K562 (cell line): ENCODE data around the gene OGT. TPM values are rescaled to one million over a fixed set of nuclear protein-coding genes. Genes with fewer than 3 reads are reported as not detected.

ENCODE experiments used
- ATAC-seq: fragments of 200-7000 bp; cut with Tn5 transposase; 3 replicates; pipeline ENCODE4 v1.9.1; 2020; ENCODE audit warnings: moderate library complexity
- BruUV-seq: library from RNA; stranded (reverse); fragments of 400-500 nt; replicated peaks from 2 replicates; lab custom pipeline; 2021; lab: Mats Ljungman, UMichigan
- CTCF ChIA-PET: fragments of 300-600 bp; formaldehyde crosslinking; extraction: SDS; loops from one replicate; lab custom pipeline; 2021; ENCODE audit warnings: low intra/inter-chr PET ratio; lab: Yijun Ruan, JAX
- POLR2A ChIA-PET: fragments of 300-600, 350-650 bp; sonication (Branson Sonifier 250); formaldehyde crosslinking; extraction: SDS; loops from one replicate; lab custom pipeline; 2021; ENCODE audit warnings: antibody characterized with exemption, inconsistent platforms; lab: Yijun Ruan, JAX
- DNase-seq, 4 experiments: peaks; one replicate each; pipeline versions ENCODE4 v3.0.0 to v3.0.0-alpha.2; 2011 to 2018; ENCODE audit warnings: low spot score in 3 of 4, mixed read lengths in 3 of 4; ENCODE audit errors: extremely low read depth in 1 of 4
- FAIRE-seq: peaks from 2 replicates; lab custom pipeline; 2011; peaks lifted over from hg19 to GRCh38; lab: Jason Lieb, UNC
- H2AFZ ChIP-seq: 2 replicates; pipeline ENCODE4 v1.6.0; 2011; ENCODE audit warnings: low read depth, low read length, control low read depth, inconsistent platforms
- H3K27ac ChIP-seq: fragments of 200-600 bp; 3 replicates; pipeline ENCODE4 v1.8.0; 2011; ENCODE audit warnings: low read depth, mild to moderate bottlenecking, control low read depth, inconsistent platforms, low read length, moderate library complexity, mixed read lengths; ENCODE audit errors: extremely low read depth
- H3K27me3 ChIP-seq, 2 experiments: fragments of 300-600 bp in 1 of 2; 2 replicates in 1 of 2; 3 replicates in 1 of 2; pipeline versions ENCODE4 v1.6.0 to v1.8.0; 2011; ENCODE audit warnings: inconsistent platforms in 2 of 2, low read length in 2 of 2, mild to moderate bottlenecking in 1 of 2, mixed read lengths in 1 of 2, moderate library complexity in 1 of 2; ENCODE audit not compliant: control insufficient read depth in 2 of 2, insufficient read depth in 2 of 2
- H3K36me3 ChIP-seq: fragments of 300-600 bp; 3 replicates; pipeline ENCODE4 v1.8.0; 2011; ENCODE audit warnings: mild to moderate bottlenecking, low read length, inconsistent platforms; ENCODE audit not compliant: control insufficient read depth, insufficient read depth
- H3K4me1 ChIP-seq, 2 experiments: fragments of 200-600 bp in 1 of 2; replicated peaks in 1 of 2; 2 replicates in 1 of 2; 3 replicates in 1 of 2; pipeline versions ENCODE4 v1.5.1 to v1.8.0; 2011; ENCODE audit warnings: inconsistent platforms in 2 of 2, low read length in 2 of 2, mild to moderate bottlenecking in 1 of 2, mixed read lengths in 1 of 2, moderate library complexity in 1 of 2; ENCODE audit not compliant: control insufficient read depth in 2 of 2, insufficient read depth in 2 of 2
- H3K4me2 ChIP-seq: 2 replicates; pipeline ENCODE4 v1.6.1; 2011; ENCODE audit warnings: low read length, control low read depth, inconsistent platforms, mixed read lengths; ENCODE audit not compliant: insufficient read depth
- H3K4me3 ChIP-seq: fragments of 200-600 bp; sonication (generic), shearing (Covaris generic); 2 replicates; pipeline ENCODE4 v1.5.1; 2016; ENCODE audit warnings: control low read depth, inconsistent platforms
- H3K79me2 ChIP-seq: fragments of 200-600 bp; 3 replicates; pipeline ENCODE4 v1.8.0; 2011; ENCODE audit warnings: low read length, inconsistent platforms; ENCODE audit not compliant: control insufficient read depth, insufficient read depth
- H3K9ac ChIP-seq, 2 experiments: 2 replicates each; pipeline versions ENCODE4 v1.6.0 to v1.6.1; 2011; ENCODE audit warnings: low read depth in 2 of 2, low read length in 2 of 2, control low read depth in 1 of 2, inconsistent platforms in 1 of 2, mild to moderate bottlenecking in 1 of 2, mixed read lengths in 1 of 2; ENCODE audit not compliant: insufficient read depth in 1 of 2
- H3K9me1 ChIP-seq: one replicate; pipeline ENCODE4 v1.6.0; 2011; ENCODE audit warnings: inconsistent platforms, mild to moderate bottlenecking, low read length, moderate library complexity; ENCODE audit not compliant: control insufficient read depth, insufficient read depth
- H3K9me3 ChIP-seq: replicated peaks from 2 replicates; pipeline ENCODE4 v1.5.1; 2011; ENCODE audit warnings: low read depth, low read length, inconsistent platforms; ENCODE audit not compliant: control insufficient read depth, insufficient read depth
- H4K20me1 ChIP-seq: replicated peaks from 2 replicates; pipeline ENCODE4 v1.6.1; 2011; ENCODE audit warnings: low read length, inconsistent platforms, mixed read lengths; ENCODE audit not compliant: control insufficient read depth, insufficient read depth
- ARNT ChIP-seq, 2 experiments: fragments of 450-650 bp; IDR thresholded peaks; 2 replicates each; pipeline ENCODE4 v1.6.1; 2016; ENCODE audit warnings: mild to moderate bottlenecking in 1 of 2
- DIDO1 ChIP-seq: fragments of 450-650 bp; IDR thresholded peaks from 2 replicates; pipeline ENCODE4 v1.6.1; 2016; ENCODE audit warnings: low read depth, missing biosample characterization, missing genetic modification characterization
- ESRRB ChIP-seq: fragments of 250-450 bp; sonication (Bioruptor Pico); IDR thresholded peaks from 2 replicates; pipeline ENCODE4 v1.5.0; 2020; ENCODE audit warnings: mild to moderate bottlenecking, moderate library complexity, borderline replicate concordance
- HDAC6 ChIP-seq: IDR thresholded peaks from 2 replicates; pipeline ENCODE4 v1.6.1; 2012; ENCODE audit warnings: low read depth, mild to moderate bottlenecking, control low read depth, inconsistent platforms, low read length, moderate library complexity
- IRF1 ChIP-seq: sonication (generic); formaldehyde crosslinking; IDR thresholded peaks from 2 replicates; pipeline ENCODE4 v1.8.0; 2022; ENCODE audit warnings: missing genetic modification reagents, mild to moderate bottlenecking, borderline replicate concordance
- KDM1A ChIP-seq, 2 experiments: fragments of 450-650 bp; IDR thresholded peaks; 2 replicates each; pipeline ENCODE4 v1.6.1; 2016; ENCODE audit warnings: mild to moderate bottlenecking in 2 of 2
- PRMT5 ChIP-seq: sonication (generic); formaldehyde crosslinking; IDR thresholded peaks from 2 replicates; pipeline ENCODE4 v1.5.0; 2020; ENCODE audit warnings: missing genetic modification reagents
- ZFPM2 ChIP-seq: fragments of 250-450 bp; sonication (Bioruptor Pico); IDR thresholded peaks from 2 replicates; pipeline ENCODE4 v1.5.1; 2022; ENCODE audit warnings: mild to moderate bottlenecking
- ZZZ3 ChIP-seq: fragments of 450-650 bp; IDR thresholded peaks from 2 replicates; pipeline ENCODE4 v1.6.1; 2016; ENCODE audit warnings: antibody characterized with exemption, mild to moderate bottlenecking, moderate library complexity
- WGBS: fragments of 100-300 bp; shearing (Covaris generic); methylation state at CpG from one replicate; pipeline ENCODE4 v1.1.6; 2016; ENCODE audit warnings: low coverage, mixed read lengths; ENCODE audit not compliant: insufficient coverage; ENCODE audit errors: missing lambda C conversion rate; 5-methylcytosine and 5-hydroxymethylcytosine counted together
- in situ Hi-C: fragments of 300-500 bp; cut with MboI; formaldehyde crosslinking; loops from 4 replicates; pipeline ENCODE4 v1.15.0; 2018; ENCODE audit warnings: inconsistent platforms, mixed read lengths
- intact Hi-C: fragments of 100-400 bp; cut with micrococcal nuclease; formaldehyde crosslinking; loops from 2 replicates; pipeline ENCODE4 v1.14.2; 2022
- polyA plus RNA-seq, 8 experiments: library from polyadenylated mRNA; depleted of rRNA in 4 of 8; stranded (reverse) in 5 of 8; unstranded in 3 of 8; fragments of >200 nt; fragmentation: Nextera tagmentation in 2 of 8; fragmentation: Illumina TruSeq in 1 of 8; extraction: Ambion mirVana in 2 of 8; extraction: Trizol in 1 of 8; gene quantifications; 2 replicates each; pipeline versions ENCODE4 v1.2.1 to v1.2.3, GENCODE V29; 2011 to 2014; ENCODE audit warnings: inconsistent platforms in 1 of 8, missing spikeins in 1 of 8
- total RNA-seq, 7 experiments: library from RNA; depleted of rRNA in 6 of 7; stranded (reverse); fragments of >200 nt in 6 of 7; fragmentation: Illumina TruSeq in 2 of 7; extraction: Trizol in 2 of 7; gene quantifications; 2 replicates each; pipeline versions ENCODE4 v1.2.1 to v1.2.3, GENCODE V29; 2011 to 2021; ENCODE audit warnings: low replicate concordance in 1 of 7
- TF ChIP-seq, protein P1 (sequence below): fragments of 450-650 bp; IDR thresholded peaks from 2 replicates; pipeline ENCODE4 v1.6.1; 2017; ENCODE audit warnings: mild to moderate bottlenecking, moderate library complexity
- TF ChIP-seq, protein P2 (sequence below): fragments of 450-650 bp; IDR thresholded peaks from one replicate; pipeline ENCODE4 v1.6.1; 2018; ENCODE audit warnings: mild to moderate bottlenecking, moderate library complexity; ENCODE audit not compliant: partially characterized antibody

OGT gene
- total and polyA plus RNA-seq, 9 of the 15 experiments (the other 6 are each of a cell fraction or from before 2014, with no cell fraction given): 38.9 to 347 (median 117) TPM

DNA sequence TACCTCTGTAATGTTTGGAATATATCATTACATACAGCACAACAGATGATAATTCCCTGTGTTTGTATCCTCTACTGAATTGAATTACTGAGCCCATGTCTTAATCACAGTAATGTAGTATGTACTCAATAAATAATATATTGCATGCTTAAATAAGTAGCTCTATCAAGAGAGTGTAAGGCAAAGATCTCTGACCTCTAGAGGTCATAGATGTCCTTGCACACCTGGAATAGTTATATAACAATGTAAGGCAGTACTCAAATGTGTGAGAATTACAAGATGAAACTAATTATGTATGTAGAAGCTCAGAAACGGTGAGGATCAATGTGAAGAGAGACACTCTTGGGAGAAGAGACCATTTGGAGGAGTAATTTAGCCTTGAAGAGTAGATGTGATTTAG lies 31.0 kb downstream of the OGT start:
- Histone ChIP-seq H3K4me1 (no peaks in the 10 kb centered on the region; a peak in 1 of 5 replicates), H3K4me3 (no peak overlapping the region), H3K27ac (no peak overlapping the region), H3K9ac (no peak overlapping the region), H3K27me3 (no peaks in the 10 kb centered on the region), H4K20me1 (no peaks in the 10 kb centered on the region)
- POLR2A ChIA-PET: no interaction called here
- intact Hi-C loops: loop anchor here (10.0 kb wide), 1 partner anchor 159 kb away; no protein-coding TSS in a partner anchor
- TF ChIP-seq HDAC6 (no peak), ESRRB (CRISPR knock-in tag) (no peak), DIDO1 (no peak), ARNT (IDR thresholded peaks at IDR 0.05) (no peak), ZZZ3 (no peak), KDM1A (IDR thresholded peaks at IDR 0.05) (no peak), IRF1 (CRISPR knock-in tag) (no peak), PRMT5 (CRISPR knock-in tag) (no peak), ZFPM2 (no peak)
- TF ChIP-seq, protein P1, sequence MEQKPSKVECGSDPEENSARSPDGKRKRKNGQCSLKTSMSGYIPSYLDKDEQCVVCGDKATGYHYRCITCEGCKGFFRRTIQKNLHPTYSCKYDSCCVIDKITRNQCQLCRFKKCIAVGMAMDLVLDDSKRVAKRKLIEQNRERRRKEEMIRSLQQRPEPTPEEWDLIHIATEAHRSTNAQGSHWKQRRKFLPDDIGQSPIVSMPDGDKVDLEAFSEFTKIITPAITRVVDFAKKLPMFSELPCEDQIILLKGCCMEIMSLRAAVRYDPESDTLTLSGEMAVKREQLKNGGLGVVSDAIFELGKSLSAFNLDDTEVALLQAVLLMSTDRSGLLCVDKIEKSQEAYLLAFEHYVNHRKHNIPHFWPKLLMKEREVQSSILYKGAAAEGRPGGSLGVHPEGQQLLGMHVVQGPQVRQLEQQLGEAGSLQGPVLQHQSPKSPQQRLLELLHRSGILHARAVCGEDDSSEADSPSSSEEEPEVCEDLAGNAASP: no peak
- TF ChIP-seq, protein P2, sequence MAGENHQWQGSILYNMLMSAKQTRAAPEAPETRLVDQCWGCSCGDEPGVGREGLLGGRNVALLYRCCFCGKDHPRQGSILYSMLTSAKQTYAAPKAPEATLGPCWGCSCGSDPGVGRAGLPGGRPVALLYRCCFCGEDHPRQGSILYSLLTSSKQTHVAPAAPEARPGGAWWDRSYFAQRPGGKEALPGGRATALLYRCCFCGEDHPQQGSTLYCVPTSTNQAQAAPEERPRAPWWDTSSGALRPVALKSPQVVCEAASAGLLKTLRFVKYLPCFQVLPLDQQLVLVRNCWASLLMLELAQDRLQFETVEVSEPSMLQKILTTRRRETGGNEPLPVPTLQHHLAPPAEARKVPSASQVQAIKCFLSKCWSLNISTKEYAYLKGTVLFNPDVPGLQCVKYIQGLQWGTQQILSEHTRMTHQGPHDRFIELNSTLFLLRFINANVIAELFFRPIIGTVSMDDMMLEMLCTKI: no peak
- TF ChIP-seq, all 486 proteins: peak for 0
- Histone ChIP-seq H3K4me2 (no peak overlapping the region), H3K36me3 (peaks cover 94% of the 10 kb centered on the region), H3K79me2 (no peaks in the 10 kb centered on the region), H3K9me3 (no peaks in the 10 kb centered on the region), H3K9me1 (no peaks in the 10 kb centered on the region), H2AFZ (no peak overlapping the region)
- DNase-seq (no peak), ATAC-seq (no peak; the same call in 2 of the 3 replicates), FAIRE-seq (no peak)
- WGBS: 100% methylated on average over 1 of the region's 1 CpG
- in situ Hi-C loops: no loop called here
- no TSS peak for BruUV-seq
- CTCF ChIA-PET: no interaction called here
